Nephron (organoid): ENCODE data around the gene HOXD9.

Source experiments
- H3K27ac Mint-ChIP-seq, 3 experiments: 2 replicates each; pipeline ENCODE4 v1.8.0; 2020; ENCODE audit warnings: mixed read lengths in 3 of 3, mild to moderate bottlenecking in 2 of 3, moderate library complexity in 1 of 3
- H3K27me3 Mint-ChIP-seq: 2 replicates; pipeline ENCODE4 v1.8.0; 2021; ENCODE audit warnings: low read depth, mild to moderate bottlenecking, moderate library complexity, mixed read lengths
- H3K36me3 Mint-ChIP-seq: 2 replicates; pipeline ENCODE4 v1.8.0; 2020; ENCODE audit warnings: low read depth, mixed read lengths
- H3K4me1 Mint-ChIP-seq: 2 replicates; pipeline ENCODE4 v1.8.0; 2020; ENCODE audit warnings: mixed read lengths
- H3K4me3 Mint-ChIP-seq, 3 experiments: 2 replicates each; pipeline ENCODE4 v1.8.0; 2020; ENCODE audit warnings: mild to moderate bottlenecking in 3 of 3, mixed read lengths in 3 of 3, moderate library complexity in 2 of 3
- H3K9me3 Mint-ChIP-seq: 2 replicates; pipeline ENCODE4 v1.8.0; 2020; ENCODE audit warnings: mixed read lengths
- TF ChIP-seq, protein P1 (sequence below), 3 experiments: fragments of 200-600 bp; sonication (generic); IDR thresholded peaks; one replicate each; pipeline ENCODE4 v1.5.0; 2021; ENCODE audit warnings: antibody characterized with exemption in 3 of 3; ENCODE audit not compliant: unreplicated experiment in 3 of 3

The HOXD9 gene

GRCh38 chr2:176128982-176129796 is 6.7 kb downstream of the HOXD9 start, which contains the start of gene HOXD8:
Gene HOXD8, plus strand, starts transcription at chr2:176129705. Its CDS starts 662 bp downstream, at chr2:176130367.
- Mint-ChIP-seq H3K27me3 (peaks cover 35% of the 10 kb centered on the region), H3K4me1 (peaks cover 64% of the 10 kb centered on the region), H3K27ac (peak within 1 kb of the TSS; percentile 99 to 100 (median 100)), H3K9me3 (no peaks in the 10 kb centered on the region), H3K36me3 (peaks cover 30% of the 10 kb centered on the region), H3K4me3 (peak within 1 kb of the TSS; percentile 91 to 98 (median 97))
- TF ChIP-seq, protein P1, sequence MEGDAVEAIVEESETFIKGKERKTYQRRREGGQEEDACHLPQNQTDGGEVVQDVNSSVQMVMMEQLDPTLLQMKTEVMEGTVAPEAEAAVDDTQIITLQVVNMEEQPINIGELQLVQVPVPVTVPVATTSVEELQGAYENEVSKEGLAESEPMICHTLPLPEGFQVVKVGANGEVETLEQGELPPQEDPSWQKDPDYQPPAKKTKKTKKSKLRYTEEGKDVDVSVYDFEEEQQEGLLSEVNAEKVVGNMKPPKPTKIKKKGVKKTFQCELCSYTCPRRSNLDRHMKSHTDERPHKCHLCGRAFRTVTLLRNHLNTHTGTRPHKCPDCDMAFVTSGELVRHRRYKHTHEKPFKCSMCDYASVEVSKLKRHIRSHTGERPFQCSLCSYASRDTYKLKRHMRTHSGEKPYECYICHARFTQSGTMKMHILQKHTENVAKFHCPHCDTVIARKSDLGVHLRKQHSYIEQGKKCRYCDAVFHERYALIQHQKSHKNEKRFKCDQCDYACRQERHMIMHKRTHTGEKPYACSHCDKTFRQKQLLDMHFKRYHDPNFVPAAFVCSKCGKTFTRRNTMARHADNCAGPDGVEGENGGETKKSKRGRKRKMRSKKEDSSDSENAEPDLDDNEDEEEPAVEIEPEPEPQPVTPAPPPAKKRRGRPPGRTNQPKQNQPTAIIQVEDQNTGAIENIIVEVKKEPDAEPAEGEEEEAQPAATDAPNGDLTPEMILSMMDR (IDR thresholded peaks at IDR 0.05; ENCODE audit: unreplicated experiment in 3 of 3), result no peak

DNA sequence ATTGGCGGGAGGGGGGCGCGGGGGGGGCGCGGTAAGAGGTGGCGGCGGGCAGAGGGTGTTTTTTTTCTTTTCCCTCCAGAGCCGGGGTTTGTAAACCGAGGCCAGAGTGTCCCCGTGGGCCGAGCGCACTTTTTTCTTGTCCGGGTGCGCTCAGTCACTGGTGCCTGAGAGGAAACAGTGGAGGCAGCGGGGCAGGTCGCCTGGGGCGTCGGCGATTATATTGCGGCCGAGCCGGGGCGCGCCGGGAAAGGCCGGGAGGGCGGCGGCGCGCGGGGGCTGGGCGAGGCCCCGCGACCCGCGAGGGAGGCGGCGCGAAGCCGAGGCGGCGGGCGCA is 7.3 kb downstream of the HOXD9 start:
- H3K4me1 Mint-ChIP-seq, result peaks cover 68% of the 10 kb centered on the region
- peak overlapping the region; percentile 99 to 100 (median 99) for H3K27ac Mint-ChIP-seq
- H3K9me3 Mint-ChIP-seq, result no peaks in the 10 kb centered on the region
- H3K36me3 Mint-ChIP-seq, result peaks cover 24% of the 10 kb centered on the region
- TF ChIP-seq, protein P1 (IDR thresholded peaks at IDR 0.05; ENCODE audit: unreplicated experiment in 3 of 3), result no peak
- H3K27me3 Mint-ChIP-seq, result peaks cover 29% of the 10 kb centered on the region
- peak overlapping the region; percentile 91 to 98 (median 95) for H3K4me3 Mint-ChIP-seq

DNA sequence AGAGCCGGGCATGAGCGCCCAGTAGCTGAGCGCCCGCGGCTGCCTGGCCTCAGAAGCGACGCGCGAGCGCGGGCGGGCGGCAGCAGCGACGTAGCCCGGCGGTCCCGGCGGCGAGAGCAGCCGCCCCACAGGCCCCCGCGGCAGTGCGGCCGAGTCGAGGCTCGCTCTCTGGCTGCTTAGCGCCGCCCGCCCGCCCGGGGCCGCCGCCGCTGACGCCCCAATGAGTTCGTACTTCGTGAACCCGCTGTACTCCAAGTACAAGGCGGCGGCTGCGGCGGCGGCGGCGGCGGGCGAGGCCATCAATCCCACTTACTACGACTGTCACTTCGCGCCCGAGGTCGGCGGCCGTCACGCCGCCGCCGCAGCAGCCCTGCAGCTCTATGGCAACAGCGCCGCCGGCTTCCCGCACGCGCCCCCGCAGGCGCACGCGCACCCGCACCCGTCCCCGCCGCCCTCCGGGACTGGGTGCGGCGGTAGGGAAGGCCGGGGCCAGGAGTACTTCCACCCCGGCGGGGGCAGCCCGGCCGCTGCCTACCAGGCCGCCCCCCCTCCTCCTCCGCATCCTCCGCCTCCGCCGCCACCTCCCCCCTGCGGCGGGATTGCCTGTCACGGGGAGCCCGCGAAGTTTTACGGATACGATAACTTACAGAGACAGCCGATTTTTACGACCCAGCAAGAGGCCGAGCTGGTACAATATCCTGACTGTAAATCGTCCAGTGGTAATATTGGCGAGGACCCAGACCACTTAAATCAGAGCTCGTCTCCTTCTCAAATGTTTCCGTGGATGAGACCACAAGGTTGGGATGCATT is 7.8 kb downstream of the HOXD9 start:
- TF ChIP-seq, protein P1 (IDR thresholded peaks at IDR 0.05; ENCODE audit: unreplicated experiment in 3 of 3), result no peak
- Mint-ChIP-seq H3K4me3 (peak overlapping the region; percentile 89 to 97 (median 97)), H3K4me1 (peaks cover 69% of the 10 kb centered on the region), H3K27me3 (peaks cover 25% of the 10 kb centered on the region), H3K36me3 (peaks cover 20% of the 10 kb centered on the region), H3K27ac (peak overlapping the region; percentile 99 to 100 (median 100)), H3K9me3 (no peaks in the 10 kb centered on the region)

DNA sequence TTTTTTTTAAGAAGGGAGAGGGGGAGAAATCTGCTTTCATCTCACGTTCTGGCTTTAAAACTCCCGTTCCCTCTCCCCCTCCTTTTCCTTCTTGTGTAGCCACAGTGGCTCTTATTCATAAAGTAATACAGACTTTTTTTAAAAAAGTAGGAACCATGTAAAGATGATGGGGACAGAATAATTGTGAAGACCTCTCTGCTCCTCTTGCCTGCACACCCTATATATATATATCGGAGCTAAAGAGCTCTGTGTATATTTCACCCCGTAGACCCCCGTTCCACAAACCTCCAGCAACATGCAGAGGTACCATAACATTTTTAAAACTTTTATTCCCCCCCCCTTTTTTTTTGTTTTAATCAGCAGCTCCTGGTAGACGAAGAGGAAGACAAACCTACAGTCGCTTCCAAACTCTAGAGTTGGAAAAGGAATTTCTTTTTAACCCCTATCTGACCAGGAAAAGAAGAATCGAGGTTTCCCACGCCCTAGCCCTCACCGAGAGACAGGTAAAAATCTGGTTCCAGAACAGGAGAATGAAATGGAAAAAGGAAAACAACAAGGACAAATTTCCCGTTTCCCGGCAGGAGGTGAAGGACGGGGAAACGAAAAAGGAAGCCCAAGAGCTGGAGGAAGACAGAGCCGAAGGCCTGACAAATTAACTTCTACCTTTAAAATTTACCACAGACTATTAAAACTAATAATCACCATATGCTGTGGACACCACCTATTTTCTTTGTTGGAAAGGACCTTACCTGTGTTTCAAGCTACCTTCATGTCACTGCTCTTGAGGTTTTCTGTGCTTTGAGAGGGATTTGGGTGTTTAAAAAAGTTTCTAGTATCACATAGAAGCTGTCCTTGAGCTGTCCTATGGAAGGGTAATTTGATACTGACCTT is 8.7 kb downstream of the HOXD9 start:
- Mint-ChIP-seq H3K27me3 (peaks cover 17% of the 10 kb centered on the region), H3K4me3 (peak overlapping the region; percentile 89 to 97 (median 97)), H3K27ac (peak overlapping the region; percentile 99 to 100 (median 99)), H3K4me1 (peaks cover 66% of the 10 kb centered on the region), H3K9me3 (no peaks in the 10 kb centered on the region), H3K36me3 (peaks cover 15% of the 10 kb centered on the region)
- TF ChIP-seq, protein P1 (IDR thresholded peaks at IDR 0.05; ENCODE audit: unreplicated experiment in 3 of 3), result no peak

DNA sequence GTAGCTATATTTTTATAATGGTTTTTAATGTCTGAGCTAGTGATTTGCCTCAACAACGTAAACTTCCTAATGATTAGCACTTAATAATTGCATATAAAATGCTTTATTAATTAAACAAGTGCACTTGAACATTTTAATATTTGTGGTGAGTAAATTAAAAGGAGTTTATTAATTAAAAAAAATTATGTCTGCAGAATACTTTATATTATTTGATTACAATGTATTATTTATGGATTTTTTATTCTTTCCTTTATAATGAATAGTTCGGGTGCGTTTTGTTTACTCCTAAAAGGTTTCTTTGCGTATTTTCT is 9.3 kb downstream of the HOXD9 start:
- Mint-ChIP-seq H3K27ac (peak overlapping the region; percentile 99 to 100 (median 99)), H3K4me3 (peak overlapping the region; percentile 89 to 97 (median 97))

More for the DNA sequence above, 9.3 kb downstream of the HOXD9 start:
- Mint-ChIP-seq H3K4me1 (peaks cover 60% of the 10 kb centered on the region), H3K36me3 (peaks cover 15% of the 10 kb centered on the region), H3K27me3 (peaks cover 17% of the 10 kb centered on the region), H3K9me3 (no peaks in the 10 kb centered on the region)
- TF ChIP-seq, protein P1 (IDR thresholded peaks at IDR 0.05; ENCODE audit: unreplicated experiment in 3 of 3), result no peak
